Panc1 (cell line): Measurements from ENCODE around the gene HLA-DOA. TPM values are rescaled to one million over a fixed set of nuclear protein-coding genes. Genes with fewer than 3 reads are reported as not detected.

Source experiments
- ATAC-seq: fragments of 200-7000 bp; cut with Tn5 transposase; 2 replicates; pipeline ENCODE4 v1.9.1; 2020; ENCODE audit warnings: mild to moderate bottlenecking, moderate library complexity
- BruUV-seq: library from RNA; stranded (reverse); fragments of 400-500 nt; replicated peaks from 2 replicates; lab custom pipeline; 2021; lab: Mats Ljungman, UMichigan
- CTCF ChIA-PET: fragments of 300-600 bp; sonication (Branson Sonifier 250); formaldehyde crosslinking; loops from one replicate; lab custom pipeline; 2022; ENCODE audit warnings: antibody characterized with exemption; lab: Charles Lee
- POLR2A ChIA-PET: fragments of 300-600 bp; sonication (Branson Sonifier 250); formaldehyde crosslinking; loops from one replicate; lab custom pipeline; 2022; ENCODE audit warnings: antibody characterized with exemption; lab: Charles Lee
- DNase-seq: peaks from one replicate; pipeline ENCODE4 v3.0.0-alpha.2; 2010; ENCODE audit warnings: low read depth, low spot score
- H3K27ac ChIP-seq: 2 replicates; pipeline ENCODE4 v1.5.1; 2011; ENCODE audit warnings: mild to moderate bottlenecking, low read length, inconsistent platforms
- H3K27me3 ChIP-seq: fragments of 200-500 bp; sonication (Bioruptor generic); 2 replicates; pipeline ENCODE4 v1.6.0; 2014; ENCODE audit warnings: low read length, inconsistent platforms; ENCODE audit not compliant: control insufficient read depth, insufficient read depth
- H3K36me3 ChIP-seq: fragments of 200-500 bp; sonication (Bioruptor generic); 2 replicates; pipeline ENCODE4 v1.5.1; 2014; ENCODE audit warnings: inconsistent platforms, mild to moderate bottlenecking, low read length, moderate library complexity; ENCODE audit not compliant: control insufficient read depth, insufficient read depth
- H3K4me1 ChIP-seq: 2 replicates; pipeline ENCODE4 v1.5.1; 2011; ENCODE audit warnings: inconsistent platforms, mild to moderate bottlenecking, low read length, moderate library complexity; ENCODE audit not compliant: control insufficient read depth, insufficient read depth
- H3K4me3 ChIP-seq, 2 experiments: 2 replicates each; pipeline ENCODE4 v1.5.1; 2011 to 2012; ENCODE audit warnings: low read depth in 2 of 2, low read length in 2 of 2, mild to moderate bottlenecking in 2 of 2, inconsistent platforms in 1 of 2, moderate library complexity in 1 of 2
- H3K9me3 ChIP-seq: fragments of 200-500 bp; sonication (Bioruptor generic); 2 replicates; pipeline ENCODE4 v1.5.1; 2014; ENCODE audit warnings: low read depth, mild to moderate bottlenecking, inconsistent platforms, low read length, moderate library complexity; ENCODE audit not compliant: control insufficient read depth, insufficient read depth
- POLR2AphosphoS5 ChIP-seq: IDR thresholded peaks from 2 replicates; pipeline ENCODE4 v1.6.1; 2012; ENCODE audit warnings: mild to moderate bottlenecking, low read depth, low read length, moderate library complexity
- SIN3A ChIP-seq: IDR thresholded peaks from 2 replicates; pipeline ENCODE4 v1.6.1; 2012; ENCODE audit warnings: low read depth, mild to moderate bottlenecking, low read length, moderate library complexity, borderline replicate concordance; ENCODE audit not compliant: insufficient read depth
- TCF7L2 ChIP-seq: IDR thresholded peaks from 2 replicates; pipeline ENCODE4 v1.6.1; 2011; ENCODE audit warnings: mild to moderate bottlenecking, low read depth, low read length, inconsistent platforms
- in situ Hi-C: cut with HindIII; loops from 2 replicates; pipeline ENCODE4 v1.10.0; 2016; ENCODE audit warnings: low sequenced_read_pairs, low pct_unique_long_range_greater_than_20kb
- intact Hi-C: fragments of 100-400 bp; cut with micrococcal nuclease; formaldehyde crosslinking; loops from one replicate; pipeline ENCODE4 v1.10.0; 2022; ENCODE audit not compliant: unreplicated experiment
- total RNA-seq: library from RNA; stranded (reverse); gene quantifications from one replicate; pipeline ENCODE4 v1.2.1, GENCODE V29; 2021; ENCODE audit not compliant: unreplicated experiment
- TF ChIP-seq, protein P1 (sequence below), 2 experiments: IDR thresholded peaks; 2 replicates each; pipeline ENCODE4 v1.6.1; 2011 to 2012; ENCODE audit warnings: low read depth in 2 of 2, control low read depth in 1 of 2, low read length in 1 of 2, mild to moderate bottlenecking in 1 of 2, moderate library complexity in 1 of 2; ENCODE audit not compliant: insufficient read depth in 1 of 2
- TF ChIP-seq, protein P2 (sequence below): fragments of 450-650 bp; IDR thresholded peaks from 2 replicates; pipeline ENCODE4 v1.5.1; 2017; ENCODE audit warnings: mild to moderate bottlenecking

HLA-DOA gene
- total RNA-seq, 1 experiment from 2014 or later = 0.08 TPM

DNA sequence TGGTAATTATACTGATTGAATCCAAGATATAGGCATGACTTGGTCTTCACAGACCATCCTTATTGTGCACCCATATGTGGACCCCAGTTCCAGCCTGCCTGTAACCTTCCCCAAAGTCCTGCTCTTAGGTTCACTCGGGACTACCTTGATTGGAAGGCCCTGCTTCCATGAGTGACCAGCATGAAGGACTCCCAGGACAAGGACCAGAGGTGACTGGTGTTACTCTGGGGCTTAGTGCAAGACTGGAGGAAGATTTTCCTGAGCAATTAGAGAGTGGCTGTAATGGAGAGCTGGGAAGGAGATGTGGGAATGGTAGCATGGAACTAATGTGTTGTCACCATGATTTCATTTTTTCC, 25.9 kb downstream of the HLA-DOA start:
- TF ChIP-seq, protein P1, sequence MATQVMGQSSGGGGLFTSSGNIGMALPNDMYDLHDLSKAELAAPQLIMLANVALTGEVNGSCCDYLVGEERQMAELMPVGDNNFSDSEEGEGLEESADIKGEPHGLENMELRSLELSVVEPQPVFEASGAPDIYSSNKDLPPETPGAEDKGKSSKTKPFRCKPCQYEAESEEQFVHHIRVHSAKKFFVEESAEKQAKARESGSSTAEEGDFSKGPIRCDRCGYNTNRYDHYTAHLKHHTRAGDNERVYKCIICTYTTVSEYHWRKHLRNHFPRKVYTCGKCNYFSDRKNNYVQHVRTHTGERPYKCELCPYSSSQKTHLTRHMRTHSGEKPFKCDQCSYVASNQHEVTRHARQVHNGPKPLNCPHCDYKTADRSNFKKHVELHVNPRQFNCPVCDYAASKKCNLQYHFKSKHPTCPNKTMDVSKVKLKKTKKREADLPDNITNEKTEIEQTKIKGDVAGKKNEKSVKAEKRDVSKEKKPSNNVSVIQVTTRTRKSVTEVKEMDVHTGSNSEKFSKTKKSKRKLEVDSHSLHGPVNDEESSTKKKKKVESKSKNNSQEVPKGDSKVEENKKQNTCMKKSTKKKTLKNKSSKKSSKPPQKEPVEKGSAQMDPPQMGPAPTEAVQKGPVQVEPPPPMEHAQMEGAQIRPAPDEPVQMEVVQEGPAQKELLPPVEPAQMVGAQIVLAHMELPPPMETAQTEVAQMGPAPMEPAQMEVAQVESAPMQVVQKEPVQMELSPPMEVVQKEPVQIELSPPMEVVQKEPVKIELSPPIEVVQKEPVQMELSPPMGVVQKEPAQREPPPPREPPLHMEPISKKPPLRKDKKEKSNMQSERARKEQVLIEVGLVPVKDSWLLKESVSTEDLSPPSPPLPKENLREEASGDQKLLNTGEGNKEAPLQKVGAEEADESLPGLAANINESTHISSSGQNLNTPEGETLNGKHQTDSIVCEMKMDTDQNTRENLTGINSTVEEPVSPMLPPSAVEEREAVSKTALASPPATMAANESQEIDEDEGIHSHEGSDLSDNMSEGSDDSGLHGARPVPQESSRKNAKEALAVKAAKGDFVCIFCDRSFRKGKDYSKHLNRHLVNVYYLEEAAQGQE (IDR thresholded peaks at IDR 0.05; ENCODE audit: insufficient read depth in 1 of 2, low read depth in 2 of 2, low read length in 1 of 2) = no peak
- TF ChIP-seq POLR2AphosphoS5 (0 out of 2 replicates have a peak, but pooled peaks have one; percentile 11), TCF7L2 (no peak), SIN3A (no peak)
- ATAC-seq (peak; percentile 35), DNase-seq (no peak)
- Histone ChIP-seq H3K4me1 (peaks cover 40% of the 10 kb centered on the region), H3K27me3 (no peaks in the 10 kb centered on the region), H3K36me3 (peaks cover 28% of the 10 kb centered on the region), H3K4me3 (no peak overlapping the region), H3K27ac (no peak overlapping the region), H3K9me3 (no peaks in the 10 kb centered on the region)
- ChIA-PET CTCF (interaction anchor here (0.7 to 2.8 kb wide), 3 partner anchors 50 to 98 kb away, joined by 3 to 20 read pairs (median 11); no protein-coding TSS in a partner anchor), POLR2A (no interaction called here)
- intact Hi-C loops (loop anchor here (5.0 kb wide), 1 partner anchor 96 kb away; no protein-coding TSS in a partner anchor), in situ Hi-C loops (no loop called here)
- BruUV-seq = no TSS peak

DNA sequence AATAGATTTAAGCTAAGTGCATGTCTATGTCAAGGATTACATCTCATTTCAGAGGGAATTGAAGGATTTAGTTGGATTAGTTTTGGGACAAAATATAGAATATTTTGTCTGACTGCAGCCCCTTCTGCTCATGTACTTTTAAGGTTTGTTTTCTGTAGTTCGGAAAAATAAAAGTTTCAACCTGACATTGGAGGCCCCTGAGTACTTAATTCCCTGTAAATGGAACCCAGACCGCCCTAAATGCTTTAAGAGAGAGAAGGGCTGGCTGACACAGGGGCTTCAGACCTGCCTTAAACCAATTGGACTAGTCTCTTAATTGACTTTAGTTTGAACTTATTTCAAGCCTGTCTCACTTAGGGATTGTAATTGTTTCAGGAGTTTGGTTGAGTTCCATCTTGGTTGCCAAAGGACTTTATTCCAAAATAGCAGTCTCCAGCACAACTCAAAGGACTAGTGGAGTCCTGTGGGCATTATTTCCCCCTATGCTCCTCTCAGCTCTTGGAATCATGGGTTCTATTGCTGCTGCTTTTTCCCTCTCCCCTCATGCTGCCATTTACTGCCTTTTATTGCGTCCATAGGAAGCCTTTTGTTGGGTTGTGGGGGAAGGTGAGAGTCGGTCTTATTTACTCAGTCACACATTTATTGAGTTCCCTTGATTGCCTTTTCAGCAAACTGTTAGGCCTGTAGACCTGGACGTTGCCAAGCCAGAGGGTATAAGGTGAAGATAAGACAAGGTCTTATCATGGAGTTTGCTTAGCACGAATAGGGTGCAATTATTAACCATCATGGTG, 26.5 kb downstream of the HLA-DOA start:
- peak; percentile 18 for ATAC-seq
- no peak overlapping the region for H3K4me3 ChIP-seq
- H3K27ac ChIP-seq = no peak overlapping the region
- intact Hi-C loops = loop anchor here (5.0 kb wide), 1 partner anchor 96 kb away; no protein-coding TSS in a partner anchor
- H3K36me3 ChIP-seq = peaks cover 33% of the 10 kb centered on the region
- H3K27me3 ChIP-seq = no peaks in the 10 kb centered on the region
- ChIA-PET CTCF (interaction anchor here (0.7 to 2.8 kb wide), 3 partner anchors 49 to 89 kb away, joined by 3 to 20 read pairs (median 3); no protein-coding TSS in a partner anchor), POLR2A (interaction anchor here (0.7 kb wide), 1 partner anchor 12 kb away, joined by 4 read pairs; no protein-coding TSS in a partner anchor)
- no peaks in the 10 kb centered on the region for H3K9me3 ChIP-seq
- no TSS peak for BruUV-seq
- DNase-seq = no peak
- peaks cover 46% of the 10 kb centered on the region for H3K4me1 ChIP-seq
- TF ChIP-seq SIN3A = no peak
- TF ChIP-seq POLR2AphosphoS5 = peak; percentile 6
- TF ChIP-seq, protein P2, sequence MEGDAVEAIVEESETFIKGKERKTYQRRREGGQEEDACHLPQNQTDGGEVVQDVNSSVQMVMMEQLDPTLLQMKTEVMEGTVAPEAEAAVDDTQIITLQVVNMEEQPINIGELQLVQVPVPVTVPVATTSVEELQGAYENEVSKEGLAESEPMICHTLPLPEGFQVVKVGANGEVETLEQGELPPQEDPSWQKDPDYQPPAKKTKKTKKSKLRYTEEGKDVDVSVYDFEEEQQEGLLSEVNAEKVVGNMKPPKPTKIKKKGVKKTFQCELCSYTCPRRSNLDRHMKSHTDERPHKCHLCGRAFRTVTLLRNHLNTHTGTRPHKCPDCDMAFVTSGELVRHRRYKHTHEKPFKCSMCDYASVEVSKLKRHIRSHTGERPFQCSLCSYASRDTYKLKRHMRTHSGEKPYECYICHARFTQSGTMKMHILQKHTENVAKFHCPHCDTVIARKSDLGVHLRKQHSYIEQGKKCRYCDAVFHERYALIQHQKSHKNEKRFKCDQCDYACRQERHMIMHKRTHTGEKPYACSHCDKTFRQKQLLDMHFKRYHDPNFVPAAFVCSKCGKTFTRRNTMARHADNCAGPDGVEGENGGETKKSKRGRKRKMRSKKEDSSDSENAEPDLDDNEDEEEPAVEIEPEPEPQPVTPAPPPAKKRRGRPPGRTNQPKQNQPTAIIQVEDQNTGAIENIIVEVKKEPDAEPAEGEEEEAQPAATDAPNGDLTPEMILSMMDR = no peak
- TF ChIP-seq, protein P1 (IDR thresholded peaks at IDR 0.05; ENCODE audit: insufficient read depth in 1 of 2, low read depth in 2 of 2, low read length in 1 of 2) = no peak
- TF ChIP-seq TCF7L2 = no peak
- in situ Hi-C loops = no loop called here
